ENCODE results near the gene TMEM72.

TMEM72 gene

GRCh38 chr10:44973323-44974081, 62.4 kb downstream of the TMEM72 start:
- no peak for DNase-seq (ENCODE audit: low read depth)
- H3K4me3 ChIP-seq (ENCODE audit: low read depth, low read length), result no peak overlapping the region

GRCh38 chr10:44974082-44974627, 63.0 kb downstream of the TMEM72 start:
- peak overlapping the region; percentile 31 for H3K4me3 ChIP-seq (ENCODE audit: low read depth, low read length)
- no peak for DNase-seq (ENCODE audit: low read depth)

- no peak for DNase-seq (ENCODE audit: low read depth)
Observed at GRCh38 chr10:44974628-44975430, 63.7 kb downstream of the TMEM72 start.

GRCh38 chr10:44975431-44976331, 64.5 kb downstream of the TMEM72 start:
- DNase-seq (ENCODE audit: low read depth), result peak; percentile 30

More at GRCh38 chr10:44974628-44975430, 63.7 kb downstream of the TMEM72 start:
- H3K4me3 ChIP-seq (ENCODE audit: low read depth, low read length), result peak overlapping the region; percentile 33

GRCh38 chr10:44976352-44977198, 65.4 kb downstream of the TMEM72 start:
- H3K4me3 ChIP-seq (ENCODE audit: low read depth, low read length), result peak overlapping the region; percentile 58
- no peak for DNase-seq (ENCODE audit: low read depth)

More at GRCh38 chr10:44975431-44976331, 64.5 kb downstream of the TMEM72 start:
- H3K4me3 ChIP-seq (ENCODE audit: low read depth, low read length), result no peak overlapping the region

GRCh38 chr10:44977287-44978212, 66.4 kb downstream of the TMEM72 start:
- H3K4me3 ChIP-seq (ENCODE audit: low read depth, low read length), result peak overlapping the region; percentile 58

GRCh38 chr10:44978213-44978569, 67.1 kb downstream of the TMEM72 start:
- no peak for DNase-seq (ENCODE audit: low read depth)
- H3K4me3 ChIP-seq (ENCODE audit: low read depth, low read length), result peak overlapping the region; percentile 58

More at GRCh38 chr10:44977287-44978212, 66.4 kb downstream of the TMEM72 start:
- no peak for DNase-seq (ENCODE audit: low read depth)

- DNase-seq (ENCODE audit: low read depth), result peak; percentile 69
- H3K4me3 ChIP-seq (ENCODE audit: low read depth, low read length), result peak within 1 kb of the TSS; percentile 58
Observed at GRCh38 chr10:44978570-44979280, 67.6 kb downstream of the TMEM72 start, which contains the start of gene DEPP1. Gene DEPP1 (minus strand): TSS chr10:44978809. CDS start chr10:44978030, 779 bp downstream.

- H3K4me3 ChIP-seq (ENCODE audit: low read depth, low read length), result no peak overlapping the region
- DNase-seq (ENCODE audit: low read depth), result no peak
Observed at GRCh38 chr10:44979281-44980191, 68.4 kb downstream of the TMEM72 start.

- DNase-seq (ENCODE audit: low read depth), result no peak
- no peak overlapping the region for H3K4me3 ChIP-seq (ENCODE audit: low read depth, low read length)
Observed at GRCh38 chr10:44980309-44981171, 69.4 kb downstream of the TMEM72 start.

GRCh38 chr10:44981172-44982113, 70.3 kb downstream of the TMEM72 start:
- DNase-seq (ENCODE audit: low read depth), result peak; percentile 76
- H3K4me3 ChIP-seq (ENCODE audit: low read depth, low read length), result no peak overlapping the region

GRCh38 chr10:44982114-44982460, 71.0 kb downstream of the TMEM72 start:
- no peak overlapping the region for H3K4me3 ChIP-seq (ENCODE audit: low read depth, low read length)
- DNase-seq (ENCODE audit: low read depth), result no peak

GRCh38 chr10:44982496-44982895, 71.4 kb downstream of the TMEM72 start:
- H3K4me3 ChIP-seq (ENCODE audit: low read depth, low read length), result no peak overlapping the region
- DNase-seq (ENCODE audit: low read depth), result no peak
